OCI-LY1 (cell line): ENCODE results near the gene STEAP2.

Source experiments
- CTCF ChIP-seq: fragments of 200-600 bp; sonication (generic), shearing (Covaris generic); IDR thresholded peaks from 2 replicates; pipeline ENCODE4 v1.5.1; 2017; ENCODE audit warnings: mild to moderate bottlenecking, antibody characterized with exemption, low read length, moderate library complexity, mixed read lengths
- EZH2 ChIP-seq: fragments of 200-600 bp; sonication (generic), shearing (Covaris generic); IDR thresholded peaks from 2 replicates; pipeline ENCODE4 v1.8.0; 2017; ENCODE audit warnings: borderline replicate concordance, mixed run types, mild to moderate bottlenecking, antibody characterized with exemption, low read length, moderate library complexity, mixed read lengths

- TF ChIP-seq CTCF (no peak), EZH2 (no peak)
Measured at GRCh38 chr7:90163534-90163933, 48.0 kb upstream of the STEAP2 start.
